Activated T-cell treated with anti-CD3 and anti-CD28 coated beads, Interleukin-2, amount 50 U/mL, for 24 hours (primary cell): Measurements from ENCODE around the gene RFX8.
A peak's percentile ranks its signal among the peaks of the same experiment; 100 is the strongest.
"Not testable (repeated sequence)": the region's sequence is repeated elsewhere in the genome, so short reads cannot be mapped to it uniquely, and the experiment has no call there.

Experiments
- DNase-seq: peaks from one replicate; pipeline ENCODE4 v3.0.0-alpha.2; 2020
- H3K27ac Mint-ChIP-seq: 2 replicates; pipeline ENCODE4 v1.8.0; 2020; ENCODE audit warnings: mild to moderate bottlenecking, mixed read lengths
- H3K27me3 Mint-ChIP-seq: 2 replicates; pipeline ENCODE4 v1.8.0; 2020; ENCODE audit warnings: mixed read lengths
- H3K36me3 Mint-ChIP-seq: 2 replicates; pipeline ENCODE4 v1.8.0; 2020; ENCODE audit warnings: low read depth, mixed read lengths
- H3K4me1 Mint-ChIP-seq: 2 replicates; pipeline ENCODE4 v1.8.0; 2020; ENCODE audit warnings: low read depth, mixed read lengths
- H3K4me3 Mint-ChIP-seq: 2 replicates; pipeline ENCODE4 v1.8.0; 2020; ENCODE audit warnings: mild to moderate bottlenecking, moderate library complexity, mixed read lengths
- H3K9me3 Mint-ChIP-seq: 2 replicates; pipeline ENCODE4 v1.8.0; 2020; ENCODE audit warnings: mixed read lengths

RFX8 gene

DNA sequence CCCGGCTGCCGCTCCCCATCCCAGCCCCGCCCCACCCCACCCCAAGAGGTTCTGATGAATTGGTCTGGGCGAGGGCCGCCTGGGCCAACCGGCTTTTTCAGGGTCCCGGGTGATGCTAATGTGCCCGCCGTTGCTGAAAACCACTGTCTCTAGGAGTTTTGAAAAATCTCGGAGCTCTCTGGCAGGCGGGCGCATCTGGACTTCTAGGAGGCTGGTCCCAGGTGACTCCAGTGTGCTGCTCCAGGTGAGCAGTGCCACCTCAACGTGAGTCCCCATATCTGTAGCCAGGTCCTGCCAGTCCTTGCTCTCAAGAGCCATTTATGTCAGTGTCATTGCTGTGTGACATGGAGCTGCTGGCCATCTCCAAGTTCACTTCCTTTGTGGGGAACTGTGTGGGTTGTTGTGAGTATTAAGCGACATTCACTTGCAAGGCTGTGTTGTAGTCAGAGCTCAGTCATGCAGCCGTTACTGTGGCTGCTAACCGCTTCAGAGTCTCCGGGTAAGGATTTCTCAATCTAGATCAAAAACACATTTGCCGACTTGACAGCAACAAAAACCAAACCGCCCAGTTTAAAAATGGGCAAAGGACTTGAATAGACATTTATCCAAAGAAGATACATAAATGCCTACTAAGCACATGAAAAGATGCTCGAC lies at the start of gene RFX8:
TSS of gene RFX8 (minus strand) at position 382 of the 654 bp plus-strand sequence. CDS start 8,264 bp downstream, outside the sequence.
- peak; percentile 68 for DNase-seq
- peak within 1 kb of the TSS; percentile 80 for H3K27ac Mint-ChIP-seq
- H3K36me3 Mint-ChIP-seq = no peaks in the 10 kb centered on the region
- peaks cover 16% of the 10 kb centered on the region for H3K27me3 Mint-ChIP-seq
- H3K4me1 Mint-ChIP-seq = peaks cover 18% of the 10 kb centered on the region
- H3K9me3 Mint-ChIP-seq = no peaks in the 10 kb centered on the region
- H3K4me3 Mint-ChIP-seq = peak within 1 kb of the TSS; percentile 81

DNA sequence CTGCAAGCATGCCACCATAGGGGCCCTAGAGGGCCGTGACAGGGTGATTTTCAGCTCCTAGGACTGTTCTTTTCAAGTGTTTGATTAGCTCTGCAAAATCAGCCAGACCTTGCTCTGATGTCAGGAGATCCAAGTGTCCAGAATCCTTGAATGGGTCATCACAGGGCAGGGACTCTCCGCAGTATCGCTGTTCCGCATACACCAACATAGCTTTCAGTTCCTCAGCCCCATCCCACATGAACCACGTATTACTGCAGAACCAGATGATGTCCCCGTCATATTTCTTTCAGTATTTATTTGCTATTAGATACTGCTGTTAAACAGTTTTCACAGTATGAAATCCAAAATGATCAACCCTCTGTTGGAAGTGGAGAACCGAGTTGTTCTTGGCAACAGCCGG lies 46.6 kb upstream of the RFX8 start:
- no peak for DNase-seq
- H3K4me1 Mint-ChIP-seq = peaks cover 27% of the 10 kb centered on the region
- no peaks in the 10 kb centered on the region for H3K27me3 Mint-ChIP-seq
- no peak overlapping the region for H3K27ac Mint-ChIP-seq
- H3K9me3 Mint-ChIP-seq = peaks cover 7% of the 10 kb centered on the region
- no peak overlapping the region for H3K4me3 Mint-ChIP-seq
- no peaks in the 10 kb centered on the region for H3K36me3 Mint-ChIP-seq

DNA sequence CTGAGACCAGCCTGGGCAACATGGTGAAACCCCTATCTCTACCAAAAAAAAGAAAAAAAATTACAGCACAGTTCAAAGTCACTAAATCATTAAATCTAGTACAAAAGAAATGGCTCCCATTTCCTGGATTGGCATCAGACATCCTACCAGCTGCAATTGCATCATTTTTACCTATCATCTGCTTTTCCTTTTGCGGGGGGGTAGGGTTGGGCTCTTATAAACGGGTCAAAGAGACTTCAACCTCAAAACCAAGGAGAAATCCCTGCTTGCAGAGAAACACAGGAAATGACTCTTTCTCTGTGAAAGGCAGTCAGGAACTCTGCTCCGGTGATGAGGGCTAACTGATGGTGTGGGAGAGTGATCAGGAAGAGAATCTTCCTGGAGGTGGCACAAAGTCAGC lies 45.3 kb upstream of the RFX8 start:
- Mint-ChIP-seq H3K36me3 (no peaks in the 10 kb centered on the region), H3K4me3 (no peak overlapping the region), H3K9me3 (peaks cover 8% of the 10 kb centered on the region), H3K4me1 (peaks cover 35% of the 10 kb centered on the region), H3K27me3 (no peaks in the 10 kb centered on the region), H3K27ac (no peak overlapping the region)
- DNase-seq = no peak

DNA sequence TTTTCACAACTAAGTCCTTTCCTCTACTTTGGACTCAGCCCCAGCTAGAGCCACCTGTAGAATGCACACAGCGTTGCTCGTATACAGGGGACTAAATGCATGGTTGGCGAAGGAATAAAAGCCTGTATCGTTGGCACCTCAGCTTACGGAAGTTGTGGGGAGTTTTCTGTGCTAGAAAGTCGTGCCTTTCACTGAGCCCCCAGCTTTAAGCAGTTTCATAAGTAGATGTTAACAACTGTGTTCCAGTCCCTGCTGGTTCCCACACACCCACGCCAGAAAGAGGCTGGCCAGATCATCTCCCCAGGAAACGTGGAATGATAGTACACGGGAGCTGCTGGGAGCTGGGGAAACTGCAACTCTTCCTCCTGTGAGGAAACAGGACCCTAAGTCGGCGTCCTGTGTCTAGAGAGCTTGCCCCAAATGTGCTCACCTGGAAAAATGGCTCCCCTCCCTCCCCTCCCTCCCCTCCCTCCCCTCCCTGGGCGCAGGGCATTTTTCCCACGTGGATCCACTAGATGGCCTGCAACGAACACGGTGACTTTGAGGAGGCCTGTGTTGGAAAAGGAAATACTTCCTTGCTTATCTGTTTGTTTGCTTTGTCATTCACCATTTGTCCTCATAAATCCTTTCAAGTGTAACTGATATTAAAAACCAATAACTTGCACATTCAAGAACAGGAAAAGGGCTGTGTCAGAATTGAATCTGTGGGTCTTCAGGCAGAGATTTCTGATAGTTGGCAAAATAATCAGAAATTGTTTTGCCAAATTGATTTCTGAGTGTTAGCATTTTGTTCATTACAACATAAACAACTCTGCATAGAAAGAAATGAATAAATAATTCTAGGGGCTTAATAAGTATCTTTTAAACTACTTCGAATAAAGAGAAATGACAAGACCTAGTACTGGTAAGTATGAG lies 43.9 kb upstream of the RFX8 start:
- Mint-ChIP-seq H3K4me1 (peaks cover 43% of the 10 kb centered on the region), H3K36me3 (no peaks in the 10 kb centered on the region), H3K4me3 (no peak overlapping the region), H3K27me3 (no peaks in the 10 kb centered on the region), H3K27ac (no peak overlapping the region), H3K9me3 (peaks cover 13% of the 10 kb centered on the region)
- no peak for DNase-seq

DNA sequence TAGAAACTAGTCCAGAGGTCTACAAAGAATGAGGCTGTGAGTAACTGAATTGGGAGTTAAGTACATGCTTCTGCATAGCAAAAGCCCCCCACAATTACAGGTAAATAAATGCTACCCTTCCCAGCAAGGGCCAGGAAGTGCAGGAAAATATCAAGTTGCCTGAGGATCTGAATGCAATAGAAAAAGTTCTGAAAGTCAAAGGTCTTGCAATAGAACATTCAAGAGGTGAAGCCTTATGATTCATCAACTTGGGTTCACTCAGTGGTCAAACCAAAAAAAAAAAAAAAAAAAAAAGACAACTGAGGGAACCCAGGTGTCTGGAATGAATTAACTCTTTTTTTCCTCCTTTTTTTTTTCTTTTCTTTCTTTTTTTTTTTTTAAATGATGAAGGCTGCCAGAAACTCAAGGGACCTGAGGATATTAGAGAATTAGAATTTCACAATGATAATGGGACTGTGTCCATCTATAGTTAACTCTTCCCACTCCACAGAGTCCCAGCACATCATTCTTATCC lies 42.9 kb upstream of the RFX8 start:
- DNase-seq = no peak

DNA sequence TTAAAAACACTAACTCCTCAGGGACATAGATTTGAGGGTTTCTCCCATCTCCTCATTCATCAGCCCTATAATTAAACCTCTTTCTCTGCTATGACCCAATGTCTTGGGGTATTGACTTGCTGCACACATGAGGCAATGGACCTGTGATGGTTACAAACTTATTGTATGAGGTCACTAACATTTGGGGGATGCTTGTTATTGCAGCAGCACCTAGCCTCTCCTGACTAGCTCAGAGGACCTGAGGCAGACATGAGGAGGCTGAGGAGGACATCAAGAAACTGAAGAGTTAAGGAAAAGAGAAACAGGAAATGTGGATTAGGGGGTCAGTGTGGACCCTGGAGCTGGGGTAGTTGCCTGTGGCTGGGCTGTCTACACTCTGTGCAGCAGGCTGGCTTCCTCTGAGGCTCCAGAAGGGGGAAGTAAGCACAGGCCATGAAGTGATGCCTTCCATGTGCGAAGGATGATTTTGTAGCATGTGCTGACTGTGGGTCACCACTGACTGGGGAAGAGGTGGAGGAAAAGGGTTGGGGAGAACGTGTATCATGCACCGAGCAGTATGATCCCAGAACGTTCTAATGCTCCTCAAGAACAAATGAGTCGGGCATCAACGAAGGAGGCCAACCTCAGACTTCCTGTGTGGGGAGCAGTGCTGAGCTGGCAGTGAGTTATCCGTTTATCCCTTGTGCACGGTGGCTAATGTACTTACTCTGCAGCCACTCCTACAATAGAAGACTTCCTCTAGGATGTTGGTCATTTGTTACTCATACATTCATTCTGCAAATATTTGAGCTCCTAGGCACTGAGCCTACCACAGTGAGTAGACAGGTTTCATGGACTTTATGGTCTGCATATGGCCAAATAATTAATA lies 42.1 kb upstream of the RFX8 start:
- Mint-ChIP-seq H3K4me3 (no peak overlapping the region), H3K36me3 (no peaks in the 10 kb centered on the region), H3K4me1 (peaks cover 43% of the 10 kb centered on the region), H3K27me3 (no peaks in the 10 kb centered on the region), H3K9me3 (peaks cover 13% of the 10 kb centered on the region), H3K27ac (no peak overlapping the region)
- peak; percentile 35 for DNase-seq

More for the DNA sequence above, 42.9 kb upstream of the RFX8 start:
- Mint-ChIP-seq H3K4me3 (no peak overlapping the region), H3K27me3 (no peaks in the 10 kb centered on the region), H3K36me3 (no peaks in the 10 kb centered on the region), H3K4me1 (peaks cover 43% of the 10 kb centered on the region), H3K27ac (no peak overlapping the region), H3K9me3 (peaks cover 13% of the 10 kb centered on the region)

DNA sequence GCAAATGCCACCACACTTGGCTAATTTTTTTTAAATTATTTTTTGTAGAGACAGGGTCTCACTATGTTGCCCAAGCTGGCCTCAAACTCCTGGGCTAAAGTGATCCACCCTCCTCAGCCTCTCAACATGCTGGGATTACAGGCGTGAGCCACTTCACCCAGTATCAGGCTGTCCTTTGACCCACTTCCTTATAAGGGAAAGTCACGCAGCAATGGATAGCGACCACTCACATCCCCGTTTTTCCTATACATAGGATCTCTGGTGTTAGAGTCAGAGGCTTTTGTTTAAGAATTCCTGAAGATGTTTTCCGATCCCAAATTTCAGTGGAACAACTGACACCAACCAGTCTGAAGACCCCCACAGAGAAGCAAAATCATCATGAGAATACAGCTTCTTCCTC lies 41.4 kb upstream of the RFX8 start:
- no peak for DNase-seq
- peaks cover 13% of the 10 kb centered on the region for H3K9me3 Mint-ChIP-seq

DNA sequence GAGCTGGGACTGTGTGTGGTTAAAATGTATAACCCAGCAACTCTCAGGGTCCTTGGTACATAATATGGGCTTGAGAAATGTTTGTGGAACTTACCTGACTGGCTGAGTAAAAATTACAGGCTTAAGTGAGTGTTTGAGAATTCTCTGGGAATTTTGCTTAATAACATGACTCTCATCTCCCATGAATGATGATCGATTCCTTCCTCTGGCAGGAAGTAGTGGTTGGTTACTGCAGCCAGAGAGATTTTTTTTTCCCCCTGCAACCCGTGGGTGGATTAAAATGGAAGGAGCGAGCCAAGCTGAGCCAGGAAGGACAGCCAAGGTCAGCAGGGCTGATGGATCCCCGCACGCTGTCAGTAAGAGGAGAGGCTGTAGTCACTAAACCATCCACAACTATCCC lies 40.6 kb upstream of the RFX8 start:
- no peak for DNase-seq
- no peaks in the 10 kb centered on the region for H3K27me3 Mint-ChIP-seq

More for the DNA sequence above, 41.4 kb upstream of the RFX8 start:
- no peak overlapping the region for H3K27ac Mint-ChIP-seq
- H3K27me3 Mint-ChIP-seq = no peaks in the 10 kb centered on the region
- no peak overlapping the region for H3K4me3 Mint-ChIP-seq
- no peaks in the 10 kb centered on the region for H3K36me3 Mint-ChIP-seq
- peaks cover 43% of the 10 kb centered on the region for H3K4me1 Mint-ChIP-seq

DNA sequence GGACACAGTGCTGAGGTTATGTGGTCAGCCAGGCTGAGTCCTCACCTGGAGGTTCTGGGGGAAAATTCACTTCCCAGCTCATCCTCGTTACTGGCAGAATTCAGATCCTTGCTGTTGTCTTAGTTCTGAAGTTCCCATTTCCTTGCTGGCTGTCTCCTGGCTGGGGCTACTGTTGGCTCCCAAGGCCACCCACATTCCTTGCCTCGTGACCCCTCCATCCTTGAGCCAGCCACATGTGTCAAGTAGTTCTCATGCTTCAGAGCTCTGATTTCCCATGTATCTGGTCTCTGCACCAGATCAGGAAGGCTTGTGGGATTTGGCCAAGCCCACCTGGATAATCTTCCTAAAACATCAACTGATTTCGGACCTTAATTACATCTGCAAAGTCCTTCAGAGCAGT lies 38.1 kb upstream of the RFX8 start:
- peaks cover 29% of the 10 kb centered on the region for H3K4me1 Mint-ChIP-seq
- no peak for DNase-seq
- no peak overlapping the region for H3K27ac Mint-ChIP-seq
- H3K4me3 Mint-ChIP-seq = no peak overlapping the region
- peaks cover 13% of the 10 kb centered on the region for H3K9me3 Mint-ChIP-seq
- H3K36me3 Mint-ChIP-seq = no peaks in the 10 kb centered on the region
- H3K27me3 Mint-ChIP-seq = no peaks in the 10 kb centered on the region

More for the DNA sequence above, 40.6 kb upstream of the RFX8 start:
- Mint-ChIP-seq H3K27ac (no peak overlapping the region), H3K36me3 (no peaks in the 10 kb centered on the region), H3K4me3 (no peak overlapping the region), H3K4me1 (peaks cover 42% of the 10 kb centered on the region), H3K9me3 (peaks cover 13% of the 10 kb centered on the region)

DNA sequence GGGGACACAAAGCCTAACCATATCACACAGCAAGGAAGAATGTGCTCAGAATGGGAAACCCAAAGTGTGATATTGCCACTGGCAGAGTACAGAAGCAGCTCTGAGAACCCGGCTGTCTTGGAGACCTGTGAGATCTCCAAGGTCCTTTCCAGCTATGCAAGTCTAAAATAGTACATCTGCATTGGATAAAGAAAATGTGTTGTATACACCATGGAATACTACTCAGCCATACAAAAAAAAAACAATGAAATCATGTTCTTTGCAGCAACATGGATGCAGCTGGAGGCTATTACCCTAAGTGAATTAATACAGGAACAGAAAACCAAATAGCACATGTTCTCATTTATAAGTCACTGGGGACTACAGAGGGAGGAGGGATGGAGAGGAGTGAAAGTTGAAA lies 36.5 kb upstream of the RFX8 start:
- DNase-seq = no peak
- H3K27ac Mint-ChIP-seq = no peak overlapping the region
- H3K4me3 Mint-ChIP-seq = no peak overlapping the region
- H3K27me3 Mint-ChIP-seq = no peaks in the 10 kb centered on the region
- peaks cover 5% of the 10 kb centered on the region for H3K9me3 Mint-ChIP-seq
- peaks cover 15% of the 10 kb centered on the region for H3K4me1 Mint-ChIP-seq
- no peaks in the 10 kb centered on the region for H3K36me3 Mint-ChIP-seq

DNA sequence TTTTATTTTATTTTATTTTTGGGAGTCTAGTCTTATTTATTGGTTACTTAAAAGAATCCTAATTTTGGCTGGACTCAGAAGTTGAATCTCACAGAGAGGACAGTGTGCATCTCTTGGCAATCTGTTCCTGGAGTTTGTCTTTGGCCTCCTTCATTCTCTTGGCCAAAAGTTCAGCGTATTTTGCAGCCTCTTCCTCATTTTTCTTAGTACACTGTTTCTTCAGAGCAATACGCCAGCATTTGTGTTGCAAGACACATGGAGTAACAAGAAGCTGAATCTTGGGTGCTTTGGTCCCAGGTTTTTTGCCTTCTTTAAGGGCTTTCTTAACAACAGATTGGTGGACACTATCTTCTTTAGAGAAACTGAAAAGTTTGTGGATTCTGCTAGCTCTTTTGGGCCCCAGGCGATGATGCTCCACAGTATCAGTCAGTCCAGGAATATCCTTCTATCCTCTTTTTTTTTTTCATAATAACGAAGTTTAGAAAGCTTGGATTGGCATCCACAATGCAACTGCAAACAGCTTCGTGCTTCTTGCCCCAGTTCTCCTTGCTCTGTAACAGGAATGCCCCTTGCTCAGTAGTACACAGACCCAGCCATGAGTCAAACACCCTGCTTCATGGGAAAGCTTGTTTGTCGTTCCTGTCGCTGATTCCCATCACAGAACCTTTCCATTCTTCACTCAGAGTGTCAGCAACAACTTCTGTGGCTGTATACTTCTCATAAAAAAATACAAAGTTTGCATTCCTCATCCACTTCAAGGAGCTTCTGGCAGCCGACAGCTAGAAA lies 34.8 kb upstream of the RFX8 start:
- no peaks in the 10 kb centered on the region for H3K36me3 Mint-ChIP-seq
- peaks cover 4% of the 10 kb centered on the region for H3K9me3 Mint-ChIP-seq
- no peak overlapping the region for H3K27ac Mint-ChIP-seq
- no peak for DNase-seq
- H3K4me1 Mint-ChIP-seq = peaks cover 4% of the 10 kb centered on the region
- no peaks in the 10 kb centered on the region for H3K27me3 Mint-ChIP-seq
- no peak overlapping the region for H3K4me3 Mint-ChIP-seq

DNA sequence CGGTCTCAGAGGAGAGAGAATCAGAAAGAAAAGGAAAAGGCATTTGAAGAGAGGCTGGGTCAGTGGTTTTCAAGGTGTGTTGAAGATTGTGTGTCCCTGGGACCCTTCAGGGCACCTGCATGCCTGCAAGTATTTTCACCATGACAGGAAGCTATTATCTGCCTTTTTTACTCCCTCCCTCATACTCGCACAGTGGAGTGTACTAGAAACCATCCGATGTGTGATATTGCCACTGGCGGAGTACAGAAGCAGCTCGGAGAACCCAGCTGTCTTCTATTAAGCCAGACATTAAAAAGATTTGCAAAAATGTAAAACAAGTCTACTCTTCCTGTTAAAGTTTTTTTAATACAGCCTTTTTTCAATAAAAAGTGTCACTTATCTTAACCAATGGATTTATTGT lies 33.7 kb upstream of the RFX8 start:
- no peaks in the 10 kb centered on the region for H3K4me1 Mint-ChIP-seq
- H3K36me3 Mint-ChIP-seq = no peaks in the 10 kb centered on the region
- no peak for DNase-seq

DNA sequence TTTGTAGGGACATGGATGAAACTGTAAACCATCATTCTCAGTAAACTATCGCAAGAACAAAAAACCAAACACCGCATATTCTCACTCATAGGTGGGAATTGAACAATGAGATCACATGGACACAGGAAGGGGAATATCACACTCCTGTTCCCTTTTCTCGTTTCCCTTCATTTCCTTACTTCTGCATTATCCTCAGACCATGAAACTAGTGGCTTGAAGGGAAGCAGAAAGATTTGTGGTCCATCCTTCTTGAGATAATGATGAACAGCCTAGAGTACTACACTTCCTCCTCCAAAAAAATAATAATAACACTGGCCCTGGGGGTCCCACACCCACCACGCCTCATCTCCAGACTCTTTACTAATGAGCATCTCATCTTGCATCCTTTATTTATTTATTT lies 30.4 kb upstream of the RFX8 start:
- not testable (repeated sequence) for H3K4me3 Mint-ChIP-seq, H3K27me3 Mint-ChIP-seq, H3K9me3 Mint-ChIP-seq, H3K36me3 Mint-ChIP-seq, H3K27ac Mint-ChIP-seq, DNase-seq
- H3K4me1 Mint-ChIP-seq = peaks cover 17% of the 10 kb centered on the region

More for the DNA sequence above, 33.7 kb upstream of the RFX8 start:
- Mint-ChIP-seq H3K27ac (no peak overlapping the region), H3K9me3 (no peaks in the 10 kb centered on the region), H3K4me3 (no peak overlapping the region), H3K27me3 (no peaks in the 10 kb centered on the region)

DNA sequence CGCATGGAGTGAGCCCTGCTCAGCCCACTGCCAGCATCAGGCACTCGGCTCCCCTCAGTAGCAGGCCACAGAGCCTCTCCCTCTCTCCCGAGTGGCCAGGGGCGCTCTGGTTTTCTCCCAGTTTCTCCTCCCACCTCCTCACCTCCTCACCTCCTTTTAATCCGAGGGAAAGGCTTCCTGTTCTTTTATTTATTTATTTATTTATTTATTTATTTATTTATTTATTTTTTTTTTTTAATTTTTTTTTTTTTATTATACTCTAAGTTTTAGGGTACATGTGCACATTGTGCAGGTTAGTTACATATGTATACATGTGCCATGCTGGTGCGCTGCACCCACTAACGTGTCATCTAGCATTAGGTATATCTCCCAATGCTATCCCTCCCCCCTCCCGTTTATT lies 29.8 kb upstream of the RFX8 start:
- not testable (repeated sequence) for H3K36me3 Mint-ChIP-seq, H3K9me3 Mint-ChIP-seq, H3K27me3 Mint-ChIP-seq, H3K27ac Mint-ChIP-seq, DNase-seq, H3K4me3 Mint-ChIP-seq
- H3K4me1 Mint-ChIP-seq = peaks cover 17% of the 10 kb centered on the region
